Measurements from ENCODE around the gene KIRREL3. TPM values are rescaled to one million over a fixed set of nuclear protein-coding genes. Genes with fewer than 3 reads are reported as not detected.

KIRREL3 gene
- total RNA-seq, 1 donor from 2014 or later: not detected

DNA sequence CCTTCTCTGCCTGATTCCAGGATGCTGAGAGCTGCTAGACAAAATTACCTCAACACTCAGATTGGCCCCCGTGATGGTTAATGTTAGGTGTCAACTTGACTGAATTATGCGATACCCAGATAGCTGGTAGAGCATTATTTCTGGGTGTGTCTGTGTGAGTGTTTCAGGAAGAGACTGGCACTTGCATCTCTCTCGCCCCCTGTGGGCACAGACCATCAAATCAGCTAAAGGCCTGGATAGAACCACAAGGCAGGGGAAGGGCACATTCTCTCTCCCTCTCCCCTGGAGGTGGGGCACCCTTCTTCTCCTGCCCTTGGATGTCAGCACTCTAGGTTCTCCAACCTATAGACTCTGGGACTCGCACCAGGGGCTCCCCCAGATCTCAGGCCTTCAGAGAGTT, 79.7 kb downstream of the KIRREL3 start:
- no peaks in the 10 kb centered on the region for H3K4me1 ChIP-seq
- no peaks in the 10 kb centered on the region for H3K27me3 ChIP-seq
- no peak overlapping the region for H3K4me3 ChIP-seq
- H3K36me3 ChIP-seq: no peaks in the 10 kb centered on the region
- H3K9me3 ChIP-seq: no peaks in the 10 kb centered on the region
- ATAC-seq (no peak), DNase-seq (no peak)
- intact Hi-C loops (cut with DNase I): no loop called here
- no peak overlapping the region for H3K27ac ChIP-seq
- TF ChIP-seq, protein P1, sequence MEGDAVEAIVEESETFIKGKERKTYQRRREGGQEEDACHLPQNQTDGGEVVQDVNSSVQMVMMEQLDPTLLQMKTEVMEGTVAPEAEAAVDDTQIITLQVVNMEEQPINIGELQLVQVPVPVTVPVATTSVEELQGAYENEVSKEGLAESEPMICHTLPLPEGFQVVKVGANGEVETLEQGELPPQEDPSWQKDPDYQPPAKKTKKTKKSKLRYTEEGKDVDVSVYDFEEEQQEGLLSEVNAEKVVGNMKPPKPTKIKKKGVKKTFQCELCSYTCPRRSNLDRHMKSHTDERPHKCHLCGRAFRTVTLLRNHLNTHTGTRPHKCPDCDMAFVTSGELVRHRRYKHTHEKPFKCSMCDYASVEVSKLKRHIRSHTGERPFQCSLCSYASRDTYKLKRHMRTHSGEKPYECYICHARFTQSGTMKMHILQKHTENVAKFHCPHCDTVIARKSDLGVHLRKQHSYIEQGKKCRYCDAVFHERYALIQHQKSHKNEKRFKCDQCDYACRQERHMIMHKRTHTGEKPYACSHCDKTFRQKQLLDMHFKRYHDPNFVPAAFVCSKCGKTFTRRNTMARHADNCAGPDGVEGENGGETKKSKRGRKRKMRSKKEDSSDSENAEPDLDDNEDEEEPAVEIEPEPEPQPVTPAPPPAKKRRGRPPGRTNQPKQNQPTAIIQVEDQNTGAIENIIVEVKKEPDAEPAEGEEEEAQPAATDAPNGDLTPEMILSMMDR (IDR thresholded peaks at IDR 0.05): no peak

DNA sequence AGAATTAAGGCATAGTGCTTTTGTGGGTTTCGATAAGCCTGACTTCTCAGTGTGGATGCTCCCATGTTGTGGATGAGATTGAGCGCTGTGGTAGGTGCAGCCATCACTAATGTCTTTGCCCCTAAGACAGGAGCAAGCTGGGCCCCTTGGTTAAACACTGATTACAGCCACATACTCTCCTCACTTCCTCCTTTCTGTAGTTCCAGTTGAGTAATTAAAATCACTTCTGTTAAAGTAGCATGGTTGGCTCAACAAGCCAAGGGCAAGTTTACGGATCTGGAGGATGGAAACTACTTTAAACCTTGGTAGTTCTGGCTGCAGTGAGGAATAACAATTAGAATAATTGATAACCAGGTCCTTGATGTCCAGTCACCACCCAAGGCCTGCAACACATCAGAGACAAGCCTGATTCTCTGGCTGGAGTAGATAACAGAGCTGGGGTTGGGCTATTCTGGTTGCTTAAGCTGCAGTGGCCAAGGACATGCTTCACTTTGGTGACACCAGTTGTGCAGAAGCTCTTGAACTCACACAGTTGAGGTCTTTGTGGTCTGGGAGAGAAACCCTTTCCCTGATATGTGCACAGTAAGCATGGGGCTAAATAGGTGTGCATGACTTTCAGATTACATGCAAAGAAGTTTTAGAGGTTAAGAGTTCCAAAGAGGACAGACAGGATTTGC, 81.3 kb downstream of the KIRREL3 start:
- Histone ChIP-seq H3K27me3 (no peaks in the 10 kb centered on the region), H3K9me3 (no peaks in the 10 kb centered on the region), H3K27ac (no peak overlapping the region), H3K4me1 (no peaks in the 10 kb centered on the region), H3K36me3 (no peaks in the 10 kb centered on the region), H3K4me3 (no peak overlapping the region)
- TF ChIP-seq, protein P1 (IDR thresholded peaks at IDR 0.05): no peak
- intact Hi-C loops (cut with DNase I): no loop called here
- ATAC-seq (no peak), DNase-seq (no peak)

DNA sequence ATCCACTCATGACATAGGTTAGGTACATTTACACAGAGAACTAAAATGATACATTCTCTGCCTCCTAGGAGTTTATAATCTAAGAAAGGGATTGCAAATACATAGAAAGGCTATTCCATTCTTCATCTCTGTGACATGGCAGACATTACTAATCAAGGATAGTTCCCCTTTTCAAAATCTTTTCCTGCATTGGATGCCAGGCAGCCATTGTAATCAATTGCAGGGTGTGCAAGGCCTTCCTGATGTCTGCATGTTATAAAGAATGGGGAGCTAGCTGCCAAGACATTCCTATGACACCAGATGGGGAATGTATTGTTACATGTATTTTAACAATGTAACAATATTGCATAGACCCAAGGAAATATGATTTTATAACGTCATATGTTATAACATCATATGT, 82.0 kb downstream of the KIRREL3 start:
- no peaks in the 10 kb centered on the region for H3K36me3 ChIP-seq
- no peak overlapping the region for H3K27ac ChIP-seq
- H3K27me3 ChIP-seq: no peaks in the 10 kb centered on the region
- no peak for ATAC-seq
- no peaks in the 10 kb centered on the region for H3K4me1 ChIP-seq
- no peaks in the 10 kb centered on the region for H3K9me3 ChIP-seq
- intact Hi-C loops (cut with DNase I): no loop called here
- H3K4me3 ChIP-seq: no peak overlapping the region
- no peak for DNase-seq
- TF ChIP-seq, protein P1 (IDR thresholded peaks at IDR 0.05): no peak

DNA sequence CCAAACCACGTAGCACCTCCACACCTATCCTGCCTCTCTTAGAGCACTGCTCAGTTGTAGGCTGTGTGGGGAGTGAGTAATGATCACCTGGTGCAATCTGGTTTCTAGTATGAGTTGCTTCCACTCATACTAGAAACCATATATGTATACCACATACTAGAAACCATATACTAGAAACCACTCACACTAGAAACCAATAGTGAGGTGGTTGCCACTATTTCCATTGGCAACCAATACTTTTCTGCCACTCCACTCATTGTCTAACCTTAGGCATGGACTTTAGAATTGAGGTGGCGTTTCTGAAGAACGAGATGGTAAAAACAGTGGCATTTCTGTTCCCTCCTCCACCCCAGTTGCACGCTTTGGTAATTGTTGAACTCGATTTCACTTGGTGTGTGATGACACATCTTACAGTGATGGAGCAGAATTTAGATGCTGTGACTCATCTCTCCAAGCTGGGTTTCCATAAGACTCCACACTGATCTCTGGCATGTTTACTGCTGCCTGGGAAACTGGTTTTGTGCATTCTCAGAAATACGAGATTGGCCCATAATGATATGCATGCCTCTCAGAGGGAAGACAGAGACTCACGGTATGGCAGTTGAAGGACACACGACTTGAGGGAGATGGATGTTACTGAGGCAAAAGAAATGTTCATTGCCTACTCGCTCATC, 82.9 kb downstream of the KIRREL3 start:
- no peak for DNase-seq
- H3K4me1 ChIP-seq: no peaks in the 10 kb centered on the region
- no peaks in the 10 kb centered on the region for H3K27me3 ChIP-seq
- H3K9me3 ChIP-seq: no peaks in the 10 kb centered on the region
- TF ChIP-seq, protein P1 (IDR thresholded peaks at IDR 0.05): no peak
- no peak overlapping the region for H3K4me3 ChIP-seq
- no peak for ATAC-seq
- no peak overlapping the region for H3K27ac ChIP-seq
- intact Hi-C loops (cut with DNase I): no loop called here
- H3K36me3 ChIP-seq: no peaks in the 10 kb centered on the region

DNA sequence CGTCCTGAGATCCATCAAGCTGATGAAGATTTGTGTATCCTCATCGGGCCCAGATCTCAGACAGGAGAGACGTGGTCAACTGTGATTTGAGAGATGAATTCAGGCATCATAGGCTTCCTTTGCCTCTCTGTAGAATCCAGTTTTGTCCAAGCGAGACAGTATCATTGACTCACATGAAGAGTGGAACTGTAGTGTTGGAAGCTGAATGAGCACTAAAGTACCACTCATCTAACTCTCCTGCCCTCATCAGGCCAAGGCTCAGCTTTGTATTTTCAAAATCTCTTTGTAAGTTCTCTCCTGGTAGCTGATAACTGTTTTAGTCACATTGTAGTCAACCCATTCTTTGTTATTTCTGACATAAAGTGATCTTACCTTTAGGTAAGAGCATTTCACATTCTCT, 85.1 kb downstream of the KIRREL3 start:
- no peak for ATAC-seq
- Histone ChIP-seq H3K27me3 (no peaks in the 10 kb centered on the region), H3K36me3 (no peaks in the 10 kb centered on the region), H3K4me1 (no peaks in the 10 kb centered on the region), H3K27ac (no peak overlapping the region), H3K4me3 (no peak overlapping the region), H3K9me3 (no peaks in the 10 kb centered on the region)
- DNase-seq: no peak
- TF ChIP-seq, protein P1 (IDR thresholded peaks at IDR 0.05): no peak
- intact Hi-C loops (cut with DNase I): no loop called here
